ENCODE results near the gene NPFFR2. TPM values are rescaled to one million over a fixed set of nuclear protein-coding genes. Genes with fewer than 3 reads are reported as not detected.

The NPFFR2 gene
- total and polyA plus RNA-seq, 2 of the 13 experiments (the other 11 are each of a cell fraction or from before 2014, with no cell fraction given): not detected

- intact Hi-C loops (cut with micrococcal nuclease; ENCODE audit: unreplicated experiment) (no loop called here), in situ Hi-C loops (cut with HindIII; ENCODE audit: extremely low pct_ligation_motif_present, low pct_unique_long_range_greater_than_20kb) (no loop called here)
- POLR2A ChIA-PET: no interaction called here
- 0% methylated on average over 2 of the region's 2 CpGs for WGBS (ENCODE audit: low lambda C conversion rate)
- H3K36me3 ChIP-seq (replicated peaks in 1 of 2; ENCODE audit: control insufficient read depth in 1 of 2, insufficient read depth in 2 of 2, low read length in 2 of 2): no peaks in the 10 kb centered on the region
- H3K27me3 ChIP-seq (ENCODE audit: control insufficient read depth in 1 of 2, insufficient read depth in 2 of 2, low read length in 2 of 2): no peaks in the 10 kb centered on the region; a peak in 1 of 5 replicates
- no peak overlapping the region for H3K27ac ChIP-seq (ENCODE audit: extremely low read length, insufficient read depth, low read length)
- ATAC-seq (no peak), FAIRE-seq (no peak), DNase-seq (ENCODE audit: low spot score) (no peak)
- H3K4me2 ChIP-seq (ENCODE audit: low read depth, low read length): no peak overlapping the region
- H3K9me3 ChIP-seq (ENCODE audit: low read length): no peaks in the 10 kb centered on the region
- no peaks in the 10 kb centered on the region for H3K79me2 ChIP-seq (ENCODE audit: insufficient read depth, low read length)
- H3K4me3 ChIP-seq (replicated peaks in 1 of 3; ENCODE audit: insufficient read depth in 1 of 3, low read depth in 2 of 3, low read length in 3 of 3): no peak overlapping the region
- no peak for TF ChIP-seq FOXA1 (IDR thresholded peaks at IDR 0.05)
- no peak for TF ChIP-seq FOXA1 (CRISPR knock-in tag; IDR thresholded peaks at IDR 0.05)
- TF ChIP-seq, protein P1, sequence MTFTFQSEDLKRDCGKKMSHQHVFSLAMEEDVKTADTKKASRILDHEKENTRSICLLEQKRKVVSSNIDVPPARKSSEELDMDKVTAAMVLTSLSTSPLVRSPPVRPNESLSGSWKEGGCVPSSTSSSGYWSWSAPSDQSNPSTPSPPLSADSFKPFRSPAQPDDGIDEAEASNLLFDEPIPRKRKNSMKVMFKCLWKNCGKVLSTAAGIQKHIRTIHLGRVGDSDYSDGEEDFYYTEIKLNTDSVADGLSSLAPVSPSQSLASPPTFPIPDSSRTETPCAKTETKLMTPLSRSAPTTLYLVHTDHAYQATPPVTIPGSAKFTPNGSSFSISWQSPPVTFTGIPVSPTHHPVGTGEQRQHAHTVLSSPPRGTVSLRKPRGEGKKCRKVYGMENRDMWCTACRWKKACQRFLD (CRISPR knock-in tag; IDR thresholded peaks at IDR 0.05; ENCODE audit: borderline replicate concordance): no peak
- no peak for TF ChIP-seq ZNF543 (CRISPR knock-in tag; IDR thresholded peaks at IDR 0.05)
- TF ChIP-seq ZNF124 (CRISPR knock-in tag; IDR thresholded peaks at IDR 0.05): no peak
- no peak for TF ChIP-seq TAF1 (CRISPR knock-in tag; IDR thresholded peaks at IDR 0.05)
- no peak for TF ChIP-seq ZNF644 (CRISPR knock-in tag; IDR thresholded peaks at IDR 0.05; ENCODE audit: low read depth)
- TF ChIP-seq CBX1 (IDR thresholded peaks at IDR 0.05; ENCODE audit: low read depth): no peak
- no peak for TF ChIP-seq ZNF878 (CRISPR knock-in tag; IDR thresholded peaks at IDR 0.05)
- CTCF ChIA-PET (ENCODE audit: low intra/inter-chr PET ratio, low total read pairs): no interaction called here
- no TSS peak for BruUV-seq (replicated peaks)
- no peaks in the 10 kb centered on the region for H3K4me1 ChIP-seq (ENCODE audit: insufficient read depth, low read length)
- no peak overlapping the region for H2AFZ ChIP-seq (ENCODE audit: low read length)
- no peak overlapping the region for H3K9ac ChIP-seq (ENCODE audit: insufficient read depth, low read depth, low read length)
- no peaks in the 10 kb centered on the region for H4K20me1 ChIP-seq (ENCODE audit: insufficient read depth, low read length)
Measured at GRCh38 chr4:72077346-72077745, 45.5 kb downstream of the NPFFR2 start.

DNA sequence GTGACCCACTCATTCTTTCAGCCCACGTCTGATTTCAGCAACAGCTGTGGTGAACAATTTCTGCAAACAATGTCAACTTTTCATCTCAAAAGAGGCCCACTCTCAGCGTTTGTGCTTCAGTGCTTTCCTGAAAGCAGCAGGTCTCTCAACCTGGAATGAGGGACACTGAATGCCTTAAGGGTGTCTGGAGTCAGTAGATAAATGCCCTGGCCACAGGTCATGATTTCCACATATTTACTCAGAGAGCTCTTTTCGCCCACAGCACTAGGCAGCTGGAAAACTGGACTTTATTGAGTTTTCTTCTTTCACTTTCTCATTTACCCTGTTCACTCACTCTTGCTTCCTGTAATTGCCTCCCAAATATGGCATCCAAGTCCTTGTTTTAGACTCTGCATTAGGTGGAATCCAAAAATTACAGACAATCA lies 52.8 kb downstream of the NPFFR2 start:
- Histone ChIP-seq H2AFZ (ENCODE audit: low read length) (no peak overlapping the region), H3K4me2 (ENCODE audit: low read depth, low read length) (no peak overlapping the region), H3K4me3 (replicated peaks in 1 of 3; ENCODE audit: insufficient read depth in 1 of 3, low read depth in 2 of 3, low read length in 3 of 3) (no peak overlapping the region), H3K9me3 (ENCODE audit: low read length) (no peaks in the 10 kb centered on the region), H3K4me1 (ENCODE audit: insufficient read depth, low read length) (no peaks in the 10 kb centered on the region), H3K27ac (ENCODE audit: extremely low read length, insufficient read depth, low read length) (no peak overlapping the region), H3K79me2 (ENCODE audit: insufficient read depth, low read length) (no peaks in the 10 kb centered on the region), H3K27me3 (ENCODE audit: control insufficient read depth in 1 of 2, insufficient read depth in 2 of 2, low read length in 2 of 2) (no peaks in the 10 kb centered on the region), H3K36me3 (replicated peaks in 1 of 2; ENCODE audit: control insufficient read depth in 1 of 2, insufficient read depth in 2 of 2, low read length in 2 of 2) (no peaks in the 10 kb centered on the region), H4K20me1 (ENCODE audit: insufficient read depth, low read length) (no peaks in the 10 kb centered on the region), H3K9ac (ENCODE audit: insufficient read depth, low read depth, low read length) (no peak overlapping the region)
- ChIA-PET POLR2A (no interaction called here), CTCF (ENCODE audit: low intra/inter-chr PET ratio, low total read pairs) (no interaction called here)
- no TSS peak for BruUV-seq (replicated peaks)
- intact Hi-C loops (cut with micrococcal nuclease; ENCODE audit: unreplicated experiment) (no loop called here), in situ Hi-C loops (cut with HindIII; ENCODE audit: extremely low pct_ligation_motif_present, low pct_unique_long_range_greater_than_20kb) (no loop called here)
- no peak for FAIRE-seq
- DNase-seq (ENCODE audit: low spot score): no peak
- 2% methylated on average over 3 of the region's 3 CpGs for WGBS (ENCODE audit: low lambda C conversion rate)
- ATAC-seq: no peak
- TF ChIP-seq, protein P2, sequence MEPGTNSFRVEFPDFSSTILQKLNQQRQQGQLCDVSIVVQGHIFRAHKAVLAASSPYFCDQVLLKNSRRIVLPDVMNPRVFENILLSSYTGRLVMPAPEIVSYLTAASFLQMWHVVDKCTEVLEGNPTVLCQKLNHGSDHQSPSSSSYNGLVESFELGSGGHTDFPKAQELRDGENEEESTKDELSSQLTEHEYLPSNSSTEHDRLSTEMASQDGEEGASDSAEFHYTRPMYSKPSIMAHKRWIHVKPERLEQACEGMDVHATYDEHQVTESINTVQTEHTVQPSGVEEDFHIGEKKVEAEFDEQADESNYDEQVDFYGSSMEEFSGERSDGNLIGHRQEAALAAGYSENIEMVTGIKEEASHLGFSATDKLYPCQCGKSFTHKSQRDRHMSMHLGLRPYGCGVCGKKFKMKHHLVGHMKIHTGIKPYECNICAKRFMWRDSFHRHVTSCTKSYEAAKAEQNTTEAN (CRISPR knock-in tag; conservative IDR thresholded peaks at IDR 0.05): no peak
- TF ChIP-seq NCOA1 (CRISPR knock-in tag; IDR thresholded peaks at IDR 0.05) (no peak), MED13 (CRISPR knock-in tag; IDR thresholded peaks at IDR 0.05) (no peak), CEBPZ (IDR thresholded peaks at IDR 0.05; ENCODE audit: low read length) (no peak)
